Activated T-helper 1 cell treated with Interleukin-2 at 50 U/mL for 16 hours (primary cell): ENCODE data around the gene CCL14.

ENCODE experiments used
- DNase-seq: peaks from one replicate; pipeline ENCODE4 v3.0.0-alpha.2; 2020; ENCODE audit warnings: low read depth

Gene CCL14

DNA sequence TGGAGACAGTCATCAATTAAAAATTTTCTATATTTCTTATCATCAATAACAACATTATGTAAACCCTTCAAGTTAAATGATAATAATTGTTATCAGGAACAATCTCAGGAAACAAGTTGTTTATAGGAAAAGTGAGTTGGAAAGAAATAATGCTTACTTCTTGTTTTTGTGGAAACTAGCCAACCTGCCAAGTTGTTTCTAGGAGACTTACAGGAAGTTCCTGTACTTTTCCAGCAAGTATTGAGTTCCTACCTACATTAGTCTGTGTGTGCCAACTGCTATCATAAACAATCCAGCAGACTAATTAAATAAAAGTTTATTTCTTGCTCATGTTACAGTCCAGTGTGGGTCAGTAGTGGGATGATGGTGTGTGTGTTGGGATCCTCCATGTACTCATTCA is 1.6 kb upstream of the CCL14 start:
- DNase-seq: no peak

DNA sequence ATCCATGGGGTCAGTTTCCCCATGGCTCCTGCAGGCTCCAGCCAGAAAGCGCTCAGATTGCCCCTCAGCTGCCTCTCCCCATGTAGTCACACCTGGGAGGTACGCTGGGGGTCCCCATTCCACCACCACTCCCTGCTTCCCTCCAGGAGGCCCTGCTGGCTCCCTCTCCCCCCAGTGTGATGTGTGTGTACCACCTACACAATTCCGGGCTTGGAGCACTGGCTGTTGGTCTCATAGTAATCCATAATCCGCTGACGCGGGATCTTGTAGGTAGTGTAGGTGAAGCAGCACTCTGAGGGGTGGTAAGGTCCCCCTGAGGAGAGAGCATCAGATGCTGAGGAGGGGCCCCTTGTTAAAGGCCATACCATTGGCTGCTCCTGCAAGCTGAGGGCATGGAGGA is 2.4 kb downstream of the CCL14 start:
- no peak for DNase-seq

- no peak for DNase-seq
Observed at GRCh38 chr17:35982409-35983191, 3.9 kb downstream of the CCL14 start.

GRCh38 chr17:35981908-35982330 is 4.6 kb downstream of the CCL14 start:
- DNase-seq: no peak

DNA sequence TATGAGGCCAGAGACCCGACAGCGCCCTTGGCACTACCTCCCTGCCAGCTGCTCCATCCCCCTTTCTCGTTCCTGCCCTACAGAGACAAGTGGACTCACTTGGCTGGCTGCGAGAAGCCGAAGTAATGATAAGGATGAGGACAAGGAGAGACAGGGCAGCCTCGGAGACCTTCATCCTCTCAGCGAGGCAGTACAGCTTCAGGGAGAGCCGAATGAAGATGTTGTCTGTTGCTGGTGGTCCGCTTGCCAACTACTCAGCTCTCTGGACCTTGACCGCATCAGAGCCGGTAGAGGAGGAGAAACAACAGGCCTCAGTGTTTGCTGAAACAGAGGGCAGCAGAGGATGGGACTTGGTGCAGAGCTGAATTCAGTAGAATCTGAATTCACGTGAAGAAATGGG is 5.3 kb downstream of the CCL14 start, which contains the start of gene CCL16:
Gene CCL16 (minus strand): TSS at position 252 of the 400 bp plus-strand sequence. CDS start 77 bp downstream, at position 175.
- no peak for DNase-seq

GRCh38 chr17:35978346-35978745 is 8.2 kb downstream of the CCL14 start:
- DNase-seq: no peak

GRCh38 chr17:35977509-35977908 is 9.0 kb downstream of the CCL14 start:
- DNase-seq: no peak

- no peak for DNase-seq
Observed at GRCh38 chr17:35973333-35974260, 12.9 kb downstream of the CCL14 start.

- no peak for DNase-seq
Observed at GRCh38 chr17:35972945-35973332, 13.6 kb downstream of the CCL14 start.

DNA sequence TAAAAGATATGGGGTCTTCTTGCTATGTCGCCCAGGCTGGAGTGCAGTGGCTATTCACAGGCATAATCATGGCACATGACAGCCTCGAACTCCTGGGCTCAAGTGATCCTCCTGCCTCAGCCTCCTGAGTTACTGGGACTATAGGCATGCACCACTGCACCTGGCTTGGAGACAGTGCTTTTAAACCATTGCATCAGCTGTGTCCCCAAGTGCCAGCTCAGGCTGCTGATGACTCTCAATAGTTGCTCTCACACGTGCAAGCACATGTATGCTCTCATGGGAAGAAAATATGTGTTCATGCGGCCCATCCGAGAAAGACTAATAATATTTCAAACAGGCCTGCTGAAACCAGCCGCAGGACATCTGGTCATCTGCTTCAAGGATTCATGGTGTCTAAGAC is 14.0 kb downstream of the CCL14 start:
- no peak for DNase-seq

- no peak for DNase-seq
Observed at GRCh38 chr17:35972066-35972465, 14.5 kb downstream of the CCL14 start.

GRCh38 chr17:35969558-35970380 is 16.8 kb downstream of the CCL14 start:
- peak; percentile 37 for DNase-seq

- no peak for DNase-seq
Observed at GRCh38 chr17:35968520-35969054, 17.9 kb downstream of the CCL14 start.

- no peak for DNase-seq
Observed at GRCh38 chr17:35965272-35965671, 21.3 kb downstream of the CCL14 start.

DNA sequence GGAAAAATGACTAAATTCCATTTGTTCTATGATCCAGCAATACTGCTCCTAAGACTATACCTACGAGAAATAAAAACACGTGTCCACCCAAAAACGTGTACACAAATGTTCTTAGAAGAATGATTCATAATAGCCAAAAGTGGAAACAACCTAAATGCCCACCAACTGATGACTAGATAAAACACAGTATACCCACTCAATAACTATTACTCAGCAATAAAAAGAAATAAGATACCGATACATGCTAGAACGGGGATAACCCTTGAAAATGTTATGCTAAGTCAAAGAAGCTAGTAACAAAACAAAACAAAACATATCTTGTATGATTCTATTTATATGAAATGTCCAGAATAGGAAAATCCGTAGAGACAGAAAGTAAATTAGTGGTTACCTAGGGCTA is 22.9 kb downstream of the CCL14 start:
- no peak for DNase-seq

GRCh38 chr17:35953720-35954119 is 32.8 kb downstream of the CCL14 start:
- no peak for DNase-seq

GRCh38 chr17:35949401-35949800 is 37.1 kb downstream of the CCL14 start:
- no peak for DNase-seq

- no peak for DNase-seq
Observed at GRCh38 chr17:35948092-35948491, 38.4 kb downstream of the CCL14 start.

DNA sequence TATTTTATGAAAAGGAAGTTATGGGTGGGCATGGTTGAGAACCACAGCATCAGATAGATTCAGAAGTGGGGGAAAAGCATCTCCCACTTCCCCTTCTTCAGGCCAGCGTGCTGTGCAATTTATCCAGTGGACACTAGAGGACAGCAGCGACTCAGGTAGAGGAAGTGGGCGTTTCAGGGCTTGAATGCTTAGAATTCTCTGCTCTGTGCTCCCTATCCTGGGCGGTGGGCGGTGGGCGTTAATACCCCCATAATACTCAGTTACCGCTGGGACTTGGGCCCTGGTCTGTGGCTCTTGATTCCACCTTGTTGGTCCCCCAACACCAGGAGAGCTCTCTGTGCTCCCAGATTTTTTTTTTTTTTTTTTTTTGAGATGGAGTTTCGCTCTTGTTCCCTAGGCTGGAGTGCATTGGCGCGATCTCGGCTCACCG is 39.4 kb downstream of the CCL14 start:
- DNase-seq: peak; percentile 21

GRCh38 chr17:35944151-35944550 is 42.4 kb downstream of the CCL14 start:
- no peak for DNase-seq

DNA sequence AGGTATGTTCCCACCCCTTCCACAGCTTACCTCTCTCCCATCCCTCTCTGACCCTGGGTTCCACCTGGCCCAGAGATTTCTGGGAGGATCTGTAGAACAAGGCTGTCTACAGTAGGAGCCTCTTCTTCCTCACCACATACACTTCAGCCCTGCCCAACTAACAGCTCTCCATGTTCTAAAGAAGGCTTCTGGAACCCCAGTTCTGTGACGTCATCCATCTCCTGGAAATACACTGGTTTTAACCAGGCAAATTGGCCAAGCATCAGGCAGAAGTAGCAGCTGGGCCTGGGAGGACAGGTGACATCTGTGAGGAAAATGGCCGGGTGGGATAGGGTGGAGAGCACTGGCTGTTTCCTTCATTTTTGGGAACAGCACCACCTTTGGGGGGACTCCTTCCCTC is 43.0 kb downstream of the CCL14 start, which contains the start of gene LYZL6:
Gene LYZL6 (minus strand): TSS at position 177 of the 400 bp plus-strand sequence. CDS start 4,357 bp downstream, outside the sequence.
- no peak for DNase-seq
